HG03108 (cell line): ENCODE results near the gene CDT1.
"Not testable (repeated sequence)": the region's sequence is repeated elsewhere in the genome, so short reads cannot be mapped to it uniquely, and the experiment has no call there.

ENCODE experiments used
- ATAC-seq: cut with Tn5 transposase; IDR thresholded peaks from one replicate; pipeline ENCODE4 v1.9.1; 2021; ENCODE audit warnings: moderate library complexity; ENCODE audit not compliant: unreplicated experiment

Gene CDT1

DNA sequence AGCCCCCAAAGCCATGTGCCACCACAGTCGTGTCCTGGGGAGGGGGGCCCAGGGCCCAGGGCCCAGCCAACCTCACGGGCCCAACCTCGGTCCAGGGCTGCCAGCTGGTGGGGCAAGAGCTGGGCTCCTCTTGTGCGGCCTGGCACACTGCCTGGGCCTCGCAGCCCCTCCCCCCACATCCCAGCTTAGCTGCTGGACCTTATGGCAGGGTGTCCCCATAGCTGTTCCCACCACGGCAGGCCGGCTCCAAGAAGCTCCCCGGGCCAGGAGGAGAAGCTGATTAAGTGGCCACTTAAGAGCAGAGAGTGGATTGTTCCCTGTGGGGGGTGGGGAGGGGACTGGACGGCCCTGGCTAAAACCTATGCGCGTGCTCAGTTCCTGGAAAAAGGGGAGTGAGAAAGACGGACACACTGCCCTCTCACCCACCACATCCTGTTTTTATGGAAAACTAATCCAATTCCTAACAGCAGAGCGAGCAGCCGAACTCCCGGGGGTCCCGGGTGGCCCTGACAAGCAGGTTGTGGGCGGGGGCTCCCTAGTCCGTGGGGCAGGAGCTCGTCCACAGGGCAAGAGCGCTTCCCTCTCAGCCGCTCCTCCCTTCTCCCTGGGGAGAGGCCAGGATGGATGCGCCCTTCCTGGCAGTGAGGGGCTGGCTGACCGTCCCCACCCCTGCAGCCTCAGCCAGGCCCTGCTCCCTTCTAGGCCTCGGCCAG is 35.4 kb upstream of the CDT1 start:
- no peak for ATAC-seq

DNA sequence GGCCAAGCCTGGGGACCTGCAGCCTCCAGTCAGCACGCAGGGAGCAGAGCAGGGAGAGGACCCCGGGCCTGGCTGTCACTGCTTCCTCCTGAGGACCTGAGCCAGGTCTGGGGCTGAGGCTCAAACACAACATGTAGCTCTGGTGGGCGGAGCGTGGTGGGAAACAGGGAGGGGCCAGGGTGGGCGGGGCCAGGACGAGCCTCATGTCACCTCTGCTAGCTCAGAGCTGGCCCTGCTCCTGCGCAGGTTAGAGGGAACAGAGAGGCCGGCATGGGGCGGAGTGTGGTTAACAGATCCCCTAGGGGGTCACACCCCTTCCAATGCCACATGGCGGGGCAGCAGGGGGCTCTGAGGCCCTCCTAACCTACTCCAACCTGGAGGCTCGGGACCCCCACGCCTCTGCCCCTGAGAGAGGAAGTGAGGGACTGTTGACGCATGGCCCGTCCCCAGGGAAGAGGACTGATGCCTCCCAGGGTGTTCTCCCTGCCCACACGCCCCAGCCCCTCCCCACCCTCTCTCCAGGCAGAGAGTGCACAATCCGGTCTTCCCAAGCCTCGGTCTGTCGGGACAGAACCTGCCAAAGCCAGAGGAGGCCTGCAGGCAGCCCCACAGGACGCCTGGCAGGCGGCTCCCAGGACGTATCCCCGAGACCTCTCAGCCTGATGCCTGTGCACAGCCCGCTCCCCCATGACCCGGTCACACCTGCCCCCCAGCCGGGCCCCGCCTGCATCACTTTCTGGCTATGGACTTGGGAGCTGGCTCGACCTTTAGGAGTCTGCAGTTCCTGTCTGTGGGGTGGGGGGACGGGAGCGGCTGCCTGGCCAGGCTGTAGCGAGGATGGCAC is 33.8 kb upstream of the CDT1 start:
- ATAC-seq: no peak

DNA sequence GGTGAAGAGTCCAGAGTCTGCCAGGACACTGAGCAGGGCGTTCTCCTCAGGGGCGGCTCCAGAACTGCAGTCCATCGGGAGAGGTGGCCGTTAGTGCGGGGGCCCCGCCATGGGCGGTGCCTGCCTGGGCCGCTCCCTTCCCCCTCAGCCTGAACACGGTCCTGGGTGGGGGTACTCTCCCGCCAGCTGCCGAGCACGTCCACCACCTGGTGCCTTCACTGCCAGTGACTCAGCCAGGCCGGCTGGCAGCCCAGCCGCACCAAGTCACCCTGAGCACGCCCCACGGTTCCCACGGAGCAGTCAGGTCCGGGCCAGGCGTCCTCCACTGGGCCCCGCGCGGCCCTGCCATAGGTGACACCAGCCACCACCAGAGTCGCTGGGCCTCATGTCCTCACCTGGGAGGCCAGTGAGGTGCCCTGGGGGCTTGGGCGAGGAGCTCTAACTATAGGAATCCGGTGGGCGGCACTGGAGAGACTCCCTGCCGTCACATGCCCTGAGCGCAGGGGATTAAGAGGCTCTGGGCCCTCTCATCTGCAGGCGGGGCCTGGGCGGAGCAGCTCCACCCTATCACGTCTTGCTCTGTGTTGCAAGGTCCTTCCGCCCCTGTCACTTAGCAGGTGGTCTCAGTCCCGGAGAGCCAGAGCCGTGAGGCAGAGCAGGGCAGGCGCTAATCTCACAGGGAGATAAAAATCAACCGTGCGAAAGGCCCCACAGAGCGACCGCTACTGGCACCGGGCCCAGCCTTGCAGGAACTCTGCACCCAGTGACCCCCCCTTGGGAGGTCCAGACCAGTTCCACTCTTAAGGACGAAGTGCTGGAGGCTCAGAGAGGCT is 32.9 kb upstream of the CDT1 start:
- ATAC-seq: peak; percentile 65

DNA sequence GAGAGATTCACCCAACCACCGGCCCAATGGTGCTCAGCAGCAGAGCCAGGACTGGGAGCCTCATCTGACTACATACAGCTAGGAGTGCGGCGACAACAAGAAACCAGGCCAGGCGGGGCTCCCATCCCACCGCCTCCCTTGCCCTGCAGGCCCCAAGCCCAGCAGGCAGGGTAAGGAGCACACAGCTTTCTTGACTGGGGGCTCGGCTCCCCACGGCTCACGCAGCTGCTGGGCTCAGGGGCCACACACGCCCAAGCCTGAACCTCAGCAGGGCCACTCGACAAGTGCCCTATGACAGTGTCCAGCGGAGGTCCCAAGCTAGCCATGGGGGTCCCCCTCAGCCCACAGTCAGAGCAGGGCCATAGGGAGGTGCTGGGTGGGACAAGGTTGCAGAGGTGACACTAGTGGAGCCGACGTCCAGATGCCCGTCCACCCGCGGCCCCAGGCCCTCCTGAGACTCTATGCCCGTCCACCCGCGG is 32.3 kb upstream of the CDT1 start:
- ATAC-seq: no peak

DNA sequence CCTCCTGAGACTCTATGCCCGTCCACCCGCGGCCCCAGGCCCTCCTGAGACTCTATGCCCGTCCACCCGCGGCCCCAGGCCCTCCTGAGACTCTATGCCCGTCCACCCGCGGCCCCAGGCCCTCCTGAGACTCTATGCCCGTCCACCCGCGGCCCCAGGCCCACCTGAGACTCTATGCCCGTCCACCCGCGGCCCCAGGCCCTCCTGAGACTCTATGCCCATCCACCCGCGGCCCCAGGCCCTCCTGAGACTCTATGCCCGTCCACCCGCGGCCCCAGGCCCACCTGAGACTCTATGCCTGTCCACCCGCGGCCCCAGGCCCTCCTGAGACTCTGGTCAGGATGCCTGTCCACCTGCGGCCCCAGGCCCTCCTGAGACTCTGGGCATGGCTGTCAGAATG is 31.8 kb upstream of the CDT1 start:
- not testable (repeated sequence) for ATAC-seq

DNA sequence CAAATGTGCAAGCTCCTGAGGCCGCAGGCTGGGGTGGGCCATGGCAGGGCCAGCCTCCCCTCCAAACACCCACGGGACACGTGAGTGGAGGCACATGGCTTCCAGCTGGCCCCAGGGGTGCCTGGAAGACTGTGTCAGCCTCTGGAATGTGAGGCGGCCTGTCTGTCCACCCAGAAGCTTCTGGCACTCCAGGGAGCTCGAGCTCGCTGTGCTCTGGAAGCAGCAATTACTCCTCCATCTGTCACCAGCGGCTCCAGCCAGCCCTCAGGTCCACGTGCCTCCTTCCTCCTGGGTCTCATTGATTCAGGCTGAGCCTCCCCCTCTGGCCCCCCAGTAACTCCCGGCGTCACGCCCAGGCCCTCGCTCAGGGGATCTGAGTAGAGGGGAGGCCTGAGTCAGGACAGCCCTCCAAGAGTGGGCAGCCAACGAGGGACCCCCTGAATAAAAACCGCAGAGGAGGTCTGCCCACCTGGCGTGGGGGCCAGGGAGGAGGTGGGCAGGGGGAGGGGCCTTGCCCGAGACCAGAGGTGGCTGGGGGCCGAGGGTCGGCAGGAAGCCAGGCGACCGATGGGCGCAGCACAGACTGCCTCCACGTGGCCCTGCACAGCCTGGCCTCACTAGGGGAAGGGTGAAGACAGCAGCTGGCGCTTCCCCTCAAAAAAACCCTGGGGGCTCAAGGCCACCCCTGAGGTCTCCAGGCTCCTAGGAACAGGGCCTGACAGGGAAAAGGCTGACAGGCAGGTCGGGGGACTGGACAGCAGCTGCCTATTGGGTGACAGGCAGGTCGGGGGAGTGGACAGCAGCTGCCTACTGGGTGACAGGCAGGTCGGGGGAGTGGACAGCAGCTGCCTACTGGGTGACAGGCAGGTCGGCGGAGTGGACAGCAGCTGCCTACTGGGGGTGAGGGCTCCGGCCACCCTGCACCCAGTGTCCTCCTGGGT is 30.4 kb upstream of the CDT1 start:
- no peak for ATAC-seq

DNA sequence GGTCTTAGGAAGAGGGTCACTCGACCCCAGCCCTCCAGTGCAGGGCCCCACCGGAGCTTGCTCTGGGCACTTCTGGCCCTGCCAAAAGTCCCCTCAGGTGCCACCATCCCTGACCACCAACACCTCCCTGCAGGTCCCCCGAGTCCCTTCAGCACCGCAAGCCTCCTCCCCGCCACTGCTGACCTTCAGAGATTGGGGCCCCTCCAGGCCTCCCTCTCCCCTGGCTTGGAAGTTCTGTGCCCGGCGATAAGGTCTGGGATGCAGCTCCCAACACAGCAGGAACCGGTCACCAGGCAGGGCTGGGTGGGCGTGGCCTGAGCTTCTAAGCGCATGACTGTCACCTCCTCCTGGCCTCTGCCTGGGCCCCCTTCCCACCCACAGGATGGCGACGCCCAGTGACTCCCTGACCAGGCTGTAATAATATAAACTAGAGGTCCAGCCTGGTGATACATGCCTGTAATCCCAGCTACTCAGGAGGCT is 29.7 kb upstream of the CDT1 start:
- ATAC-seq: no peak

DNA sequence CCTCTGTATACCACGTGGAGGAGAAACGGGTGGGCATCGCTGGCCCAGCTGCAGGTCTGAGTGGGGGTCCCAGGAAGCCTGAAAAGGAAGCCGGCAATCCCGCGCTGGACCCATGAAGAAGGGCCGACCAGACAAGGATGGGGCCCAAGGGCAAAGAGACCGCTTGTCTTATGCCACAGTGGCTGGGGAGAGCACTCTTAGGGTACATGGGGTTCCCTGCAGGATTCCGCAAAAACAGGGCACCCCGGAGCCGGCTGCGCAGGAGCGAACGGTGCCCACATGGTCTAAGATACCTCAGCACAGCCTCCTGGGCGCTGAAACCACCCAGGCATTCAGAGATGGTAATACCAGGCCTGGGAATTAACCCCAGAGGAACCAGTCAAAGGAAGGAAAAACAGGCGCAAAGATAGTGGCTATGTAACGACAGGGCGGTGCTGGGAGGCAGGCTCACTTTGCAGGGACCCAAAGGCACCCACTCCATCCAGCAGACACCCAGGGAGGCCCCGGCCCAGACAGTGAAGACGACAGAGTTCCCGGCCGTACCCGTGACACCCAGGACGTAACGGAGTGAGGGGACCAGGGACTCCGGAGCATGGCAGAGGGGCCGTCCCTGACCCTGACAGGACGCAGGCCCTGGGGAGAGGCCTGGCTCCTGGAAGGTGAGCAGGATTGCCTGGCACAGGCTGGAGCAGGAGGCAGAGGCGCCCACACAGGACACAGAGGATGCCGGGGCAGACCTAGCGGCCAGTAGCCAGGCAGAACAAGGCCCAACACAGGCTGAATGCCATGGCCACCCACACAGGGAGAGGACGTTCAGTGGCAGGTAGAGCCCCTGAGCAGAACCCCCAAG is 28.8 kb upstream of the CDT1 start:
- ATAC-seq: no peak

DNA sequence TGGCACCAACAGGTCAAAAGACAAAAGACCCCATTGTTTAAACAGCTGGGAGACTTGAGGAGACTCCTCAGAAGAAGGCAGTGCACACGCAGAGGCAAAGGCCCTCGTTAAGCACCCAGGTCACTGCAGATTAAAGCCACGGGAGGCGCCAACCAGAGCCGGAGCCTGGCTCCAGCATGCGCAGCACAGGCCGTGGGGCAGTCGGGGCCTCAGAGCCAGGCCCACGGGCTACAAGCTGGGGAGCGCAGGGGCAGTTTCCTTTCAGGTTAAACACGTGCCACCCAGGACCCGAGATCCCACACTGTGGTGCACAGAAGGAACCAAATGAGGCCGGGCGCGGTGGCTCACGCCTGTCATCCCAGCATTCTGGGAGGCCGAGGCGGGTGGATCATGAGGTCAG is 27.8 kb upstream of the CDT1 start:
- no peak for ATAC-seq

DNA sequence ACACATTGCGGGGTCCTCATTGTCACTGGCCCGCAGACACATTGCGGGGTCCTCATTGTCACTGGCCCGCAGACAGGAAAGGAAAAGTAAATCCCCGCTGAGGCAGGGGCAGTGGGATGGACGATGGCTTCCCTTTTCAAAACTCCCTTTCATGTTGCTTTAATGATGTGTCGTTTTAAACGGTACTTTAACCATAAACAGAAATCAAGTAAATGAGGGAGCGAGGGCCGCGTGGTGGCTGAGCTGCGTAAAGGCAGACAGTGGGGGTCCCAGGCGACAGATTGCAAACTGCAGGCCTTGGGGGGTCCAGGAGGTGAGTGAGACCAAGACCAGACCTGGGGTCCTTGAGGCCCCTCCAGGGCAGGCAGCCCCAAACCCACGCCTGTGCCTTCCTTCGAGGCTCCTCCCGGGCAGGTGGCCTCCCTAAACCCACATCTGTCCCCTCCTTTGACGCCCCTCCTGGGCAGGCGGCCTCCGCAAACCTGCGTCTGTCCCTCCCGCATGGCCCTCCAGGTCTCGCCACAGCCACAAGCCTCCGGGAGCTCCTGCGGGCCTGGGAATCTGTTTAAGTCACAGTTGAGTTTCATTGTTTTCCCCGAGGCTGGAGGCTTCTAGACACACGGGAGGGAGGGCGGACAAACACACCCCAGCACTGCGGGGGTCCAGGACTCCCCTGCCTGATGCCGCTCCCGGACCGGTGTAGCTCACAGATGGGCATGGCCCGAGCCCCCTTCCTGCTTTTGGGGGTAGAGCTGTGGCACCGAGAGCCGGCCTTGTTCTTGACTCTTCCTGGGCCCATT is 25.9 kb upstream of the CDT1 start:
- no peak for ATAC-seq

DNA sequence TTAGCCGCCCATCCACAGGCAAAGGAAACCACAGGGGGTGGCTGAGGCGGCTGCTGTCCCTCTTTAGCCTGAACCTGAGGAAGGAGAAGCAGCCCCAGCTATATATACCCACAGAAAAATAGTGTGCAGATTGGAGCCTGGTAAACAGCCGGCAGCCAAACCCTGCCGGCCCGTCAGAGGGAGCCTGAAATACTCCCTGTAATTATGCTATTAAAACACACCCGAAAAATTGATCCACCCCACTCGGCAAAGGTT is 25.4 kb upstream of the CDT1 start:
- no peak for ATAC-seq

DNA sequence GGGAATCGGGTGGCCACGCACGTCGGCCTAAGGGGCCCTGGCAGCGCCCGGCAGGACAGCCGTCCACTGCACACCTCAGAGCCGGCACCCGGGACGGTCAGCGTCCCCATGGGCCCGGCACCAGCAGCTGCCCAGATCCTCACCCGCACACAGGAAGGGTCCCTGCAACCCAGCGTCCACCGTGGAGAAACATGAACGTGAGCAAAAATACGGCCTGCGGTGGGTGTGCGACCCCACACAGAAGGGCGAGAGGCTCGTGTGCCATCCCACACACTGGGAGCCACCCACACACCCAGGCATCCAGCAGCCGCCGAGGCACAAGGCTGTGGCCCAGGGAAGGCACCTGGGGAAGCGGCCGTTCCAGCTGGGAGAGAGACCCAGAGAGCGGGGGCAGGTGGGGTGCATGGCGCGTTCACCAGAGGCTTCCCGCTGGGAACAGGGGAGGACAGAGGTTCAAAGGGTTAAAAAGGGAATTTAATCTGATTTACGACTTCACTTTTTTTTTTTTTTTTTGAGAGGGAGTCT is 25.0 kb upstream of the CDT1 start:
- ATAC-seq: no peak

DNA sequence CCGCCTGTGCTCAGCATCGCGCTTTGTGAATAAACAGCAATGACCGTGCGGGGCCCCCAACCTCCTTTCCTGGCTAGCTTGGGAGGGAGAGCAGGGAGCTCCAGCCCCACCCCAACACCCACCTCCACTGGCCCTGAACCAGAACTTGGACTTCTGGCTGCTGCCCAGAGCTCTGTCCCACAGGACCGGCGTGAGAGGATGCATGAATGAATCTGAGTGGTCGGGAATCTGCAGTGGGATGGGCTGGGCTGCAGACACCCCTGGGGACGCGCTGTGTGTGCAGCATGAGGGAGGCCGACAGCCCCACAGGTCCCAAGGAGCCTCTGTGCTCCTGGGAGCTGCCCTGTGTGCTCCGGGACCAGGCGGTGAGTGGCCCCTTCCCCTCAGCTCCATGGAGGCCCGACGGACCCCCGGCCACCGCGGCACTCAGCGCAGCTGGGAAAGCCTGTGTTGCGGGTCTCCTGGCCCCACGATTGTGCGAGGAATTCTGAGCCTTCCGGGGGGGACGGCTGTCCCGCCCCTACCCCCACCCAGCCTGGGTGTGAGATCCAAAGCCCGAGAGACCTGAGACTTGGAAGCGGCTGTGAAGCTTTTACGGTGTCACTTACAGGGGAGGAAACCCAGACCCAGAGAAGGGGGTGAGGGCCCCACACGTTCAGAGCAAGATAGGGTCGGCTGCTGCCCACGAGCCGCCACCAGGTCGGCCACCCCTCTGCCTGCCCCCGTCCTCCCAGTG is 24.0 kb upstream of the CDT1 start:
- no peak for ATAC-seq

DNA sequence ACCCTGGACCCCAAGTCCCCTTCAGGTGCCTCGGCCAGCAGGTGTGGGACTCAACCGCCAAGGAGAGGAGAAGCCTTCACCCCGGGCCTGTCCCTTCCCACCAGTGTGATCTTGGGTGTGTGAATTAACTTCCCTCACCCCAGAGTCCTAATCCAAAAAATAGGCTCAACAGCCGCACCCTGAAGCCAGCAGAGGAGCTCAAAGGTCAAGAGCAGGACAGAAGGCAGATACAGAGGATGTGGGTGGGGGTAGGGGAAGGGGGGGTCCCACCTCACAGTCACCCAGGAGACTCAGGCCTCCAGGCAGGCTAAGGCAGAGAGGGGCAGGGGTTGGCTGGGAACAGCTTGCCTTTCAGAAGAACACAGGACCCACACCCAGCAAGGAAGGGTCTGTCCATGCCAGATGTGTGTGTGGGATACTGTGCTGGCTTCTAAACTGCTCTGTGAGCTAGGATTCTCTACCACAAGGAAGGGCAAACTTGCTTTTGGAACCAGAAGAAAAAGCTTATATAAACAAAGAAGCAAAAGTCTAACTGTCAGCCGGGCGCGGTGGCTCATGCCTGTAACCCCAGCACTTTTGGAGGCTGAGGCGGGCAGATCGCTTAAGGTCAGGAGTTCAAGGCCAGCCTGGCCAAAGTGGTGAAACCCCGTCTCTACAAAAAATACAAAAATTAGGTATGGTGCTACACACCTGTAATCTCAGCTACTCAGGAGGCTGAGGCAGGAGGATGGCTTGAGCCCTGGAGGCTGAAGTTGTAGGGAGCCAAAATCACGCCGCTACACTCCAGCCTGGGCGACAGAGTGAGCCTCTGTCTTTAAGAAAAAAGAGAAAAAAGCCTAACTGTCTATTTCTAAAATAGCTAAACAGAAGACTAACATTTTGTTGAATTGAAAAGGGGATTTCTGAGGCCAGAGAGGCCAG is 23.2 kb upstream of the CDT1 start:
- no peak for ATAC-seq

DNA sequence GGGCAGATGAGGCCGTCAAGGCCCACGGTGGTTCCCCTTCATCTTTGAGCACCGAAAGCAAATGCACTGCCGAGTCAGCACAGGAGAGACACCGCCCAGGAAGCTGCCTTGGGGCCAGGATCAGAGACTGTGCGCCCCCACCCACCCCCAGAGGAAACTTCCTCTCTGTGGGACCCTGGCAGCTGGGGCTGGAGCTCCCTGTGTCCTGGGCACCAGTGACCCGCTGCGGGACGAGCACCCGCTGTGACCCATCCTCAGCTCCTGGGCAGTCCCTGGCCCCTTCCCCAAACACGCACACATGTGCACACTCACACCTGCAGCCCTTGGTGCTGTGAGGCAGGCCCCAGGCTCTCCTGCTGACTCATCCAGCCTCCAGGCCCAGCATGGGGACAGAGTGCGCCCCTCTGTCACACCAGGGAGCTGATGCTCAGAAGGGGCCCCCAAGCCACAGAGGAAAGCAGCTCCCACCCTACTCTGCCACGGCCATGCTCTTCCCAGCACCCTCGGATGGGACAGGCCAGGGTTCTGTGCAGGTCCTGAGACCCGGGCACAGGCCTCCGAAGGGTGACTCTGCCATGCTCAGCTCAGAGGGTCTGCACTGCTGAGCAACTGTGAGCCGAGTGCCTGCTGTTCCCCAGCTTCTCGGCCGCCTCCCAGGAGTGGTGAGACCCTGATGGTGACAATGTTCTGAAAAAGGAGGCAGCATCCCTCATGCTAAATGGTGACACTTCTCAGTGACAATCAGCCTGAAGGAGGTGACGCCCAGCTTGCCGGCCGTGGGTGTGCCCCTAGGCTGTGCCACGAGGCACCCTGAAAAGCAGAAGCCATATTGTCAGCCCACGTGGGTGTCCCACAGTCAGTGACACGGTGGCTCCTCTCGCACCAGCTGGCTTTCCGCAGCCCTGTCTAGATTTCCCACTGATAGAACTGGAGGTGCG is 22.2 kb upstream of the CDT1 start:
- ATAC-seq: peak; percentile 43
